SK-N-SH (cell line): ENCODE data around the gene VOPP1. TPM values are rescaled to one million over a fixed set of nuclear protein-coding genes. Genes with fewer than 3 reads are reported as not detected.

Experiments used
- CTCF ChIA-PET: fragments of 300-600, 350-600 bp; formaldehyde crosslinking; extraction: SDS; loops from one replicate; lab custom pipeline; 2021; lab: Yijun Ruan, JAX
- POLR2A ChIA-PET: fragments of 350-600 bp; sonication (Branson Sonifier 250); formaldehyde crosslinking; extraction: SDS; loops from one replicate; lab custom pipeline; 2020; ENCODE audit warnings: antibody characterized with exemption, inconsistent platforms; lab: Yijun Ruan, JAX
- DNase-seq: peaks from one replicate; pipeline ENCODE4 v3.0.0; 2012
- H2AFZ ChIP-seq: fragments of 200-600 bp; sonication (generic); 2 replicates; pipeline ENCODE4 v1.8.1; 2016; ENCODE audit warnings: antibody characterized with exemption, mild to moderate bottlenecking, low read depth
- H3F3A ChIP-seq: fragments of 200-600 bp; sonication (generic); replicated peaks from 2 replicates; pipeline ENCODE3; 2016; ENCODE audit warnings: antibody characterized with exemption, mild to moderate bottlenecking; ENCODE audit not compliant: insufficient read depth
- H3K27ac ChIP-seq, 2 experiments: fragments of 200-500 bp in 1 of 2; fragments of 200-600 bp in 1 of 2; sonication (Bioruptor generic) in 1 of 2; sonication (generic), shearing (Covaris generic) in 1 of 2; 2 replicates each; pipeline versions ENCODE4 v1.5.1 to v1.6.1; 2014 to 2016; ENCODE audit warnings: low read depth in 2 of 2, inconsistent platforms in 1 of 2, low read length in 1 of 2, mild to moderate bottlenecking in 1 of 2, mixed read lengths in 1 of 2
- H3K27me3 ChIP-seq: fragments of 200-600 bp; sonication (generic), shearing (Covaris generic); 2 replicates; pipeline ENCODE4 v1.6.1; 2016; ENCODE audit warnings: mixed run types; ENCODE audit not compliant: insufficient read depth
- H3K36me3 ChIP-seq, 2 experiments: fragments of 200-500 bp in 1 of 2; fragments of 200-600 bp in 1 of 2; sonication (Bioruptor generic) in 1 of 2; sonication (generic) in 1 of 2; replicated peaks in 1 of 2; 2 replicates each; pipeline versions ENCODE3 to v1.5.1; 2014 to 2016; ENCODE audit warnings: low read length in 1 of 2, mild to moderate bottlenecking in 1 of 2; ENCODE audit not compliant: insufficient read depth in 2 of 2, control insufficient read depth in 1 of 2
- H3K4me1 ChIP-seq, 2 experiments: fragments of 200-500 bp in 1 of 2; fragments of 200-600 bp in 1 of 2; sonication (Bioruptor generic) in 1 of 2; sonication (generic), shearing (Covaris generic) in 1 of 2; 2 replicates each; pipeline versions ENCODE4 v1.5.1 to v1.6.1; 2014 to 2016; ENCODE audit warnings: low read depth in 1 of 2, low read length in 1 of 2, mixed run types in 1 of 2; ENCODE audit not compliant: insufficient read depth in 2 of 2, control insufficient read depth in 1 of 2
- H3K4me2 ChIP-seq: fragments of 200-600 bp; sonication (generic), shearing (Covaris generic); 2 replicates; pipeline ENCODE4 v1.6.1; 2017; ENCODE audit warnings: mixed run types
- H3K4me3 ChIP-seq, 2 experiments: fragments of 200-500 bp in 1 of 2; fragments of 200-600 bp in 1 of 2; sonication (Bioruptor generic) in 1 of 2; sonication (generic), shearing (Covaris generic) in 1 of 2; 2 replicates each; pipeline versions ENCODE4 v1.5.1 to v1.8.1; 2014 to 2016; ENCODE audit warnings: low read depth in 2 of 2, inconsistent platforms in 1 of 2, low read length in 1 of 2, mild to moderate bottlenecking in 1 of 2, mixed read lengths in 1 of 2, moderate library complexity in 1 of 2
- H3K79me2 ChIP-seq: fragments of 200-600 bp; sonication (generic); 2 replicates; pipeline ENCODE4 v1.8.1; 2017; ENCODE audit warnings: mild to moderate bottlenecking; ENCODE audit not compliant: insufficient read depth
- H3K9ac ChIP-seq: fragments of 200-600 bp; sonication (generic); 2 replicates; pipeline ENCODE4 v1.6.1; 2017; ENCODE audit warnings: mixed run types
- H3K9me2 ChIP-seq: fragments of 200-600 bp; sonication (generic); 2 replicates; pipeline ENCODE4 v1.6.1; 2017; ENCODE audit warnings: mixed run types
- H3K9me3 ChIP-seq: fragments of 200-600 bp; sonication (generic); 2 replicates; pipeline ENCODE4 v1.6.1; 2017; ENCODE audit warnings: mixed run types, mild to moderate bottlenecking, moderate library complexity
- H4K20me1 ChIP-seq: fragments of 200-600 bp; sonication (generic); 2 replicates; pipeline ENCODE4 v1.6.1; 2017; ENCODE audit warnings: mild to moderate bottlenecking, mixed run types; ENCODE audit not compliant: insufficient read depth
- CHD2 ChIP-seq: fragments of 150-350 bp; IDR thresholded peaks from 2 replicates; pipeline ENCODE4 v1.6.1; 2018; ENCODE audit warnings: low read length; ENCODE audit not compliant: partially characterized antibody
- ELF1 ChIP-seq: IDR thresholded peaks from 2 replicates; pipeline ENCODE4 v1.4.0; 2012
- EP300 ChIP-seq, 2 experiments: IDR thresholded peaks; 2 replicates each; pipeline versions ENCODE4 v1.4.0 to v1.6.1; 2012; ENCODE audit warnings: borderline replicate concordance in 1 of 2, low read depth in 1 of 2, low read length in 1 of 2
- EZH2phosphoT487 ChIP-seq: fragments of 200-600 bp; sonication (generic); IDR thresholded peaks from 2 replicates; pipeline ENCODE4 v1.6.1; 2017; ENCODE audit warnings: low read depth, mixed run types, mild to moderate bottlenecking, antibody characterized with exemption, moderate library complexity, borderline replicate concordance
- FOSL2 ChIP-seq: IDR thresholded peaks from 2 replicates; pipeline ENCODE4 v1.4.0; 2012; ENCODE audit warnings: low read depth, mild to moderate bottlenecking, moderate library complexity, borderline replicate concordance
- FOXJ3 ChIP-seq: sonication (generic); formaldehyde crosslinking; IDR thresholded peaks from 2 replicates; pipeline ENCODE4 v1.5.1; 2020; ENCODE audit warnings: mild to moderate bottlenecking, missing genetic modification reagents
- FOXM1 ChIP-seq: IDR thresholded peaks from 2 replicates; pipeline ENCODE4 v1.4.0; 2012; ENCODE audit warnings: low read depth, mild to moderate bottlenecking
- GABPA ChIP-seq: IDR thresholded peaks from 2 replicates; pipeline ENCODE4 v1.4.0; 2012; ENCODE audit warnings: low read depth, mild to moderate bottlenecking
- GATA2 ChIP-seq: sonication (generic); formaldehyde crosslinking; IDR thresholded peaks from 2 replicates; pipeline ENCODE4 v1.5.0; 2020; ENCODE audit warnings: mild to moderate bottlenecking, missing genetic modification reagents
- JUND ChIP-seq: IDR thresholded peaks from 2 replicates; pipeline ENCODE4 v1.4.0; 2012
- MAX ChIP-seq: IDR thresholded peaks from 2 replicates; pipeline ENCODE4 v1.4.0; 2012; ENCODE audit warnings: low read depth
- MXI1 ChIP-seq: IDR thresholded peaks from 2 replicates; pipeline ENCODE4 v1.6.1; 2012; ENCODE audit warnings: mild to moderate bottlenecking, low read depth, low read length, improper control_type of control experiment
- NFIC ChIP-seq: IDR thresholded peaks from 2 replicates; pipeline ENCODE4 v1.4.0; 2012; ENCODE audit warnings: borderline replicate concordance
- NRF1 ChIP-seq: IDR thresholded peaks from 2 replicates; pipeline ENCODE4 v1.6.1; 2012; ENCODE audit warnings: low read depth, mild to moderate bottlenecking, low read length
- RFX5 ChIP-seq: IDR thresholded peaks from 2 replicates; pipeline ENCODE4 v1.6.1; 2012; ENCODE audit warnings: mild to moderate bottlenecking, improper control_type of control experiment, low read length
- RXRA ChIP-seq: IDR thresholded peaks from 2 replicates; pipeline ENCODE4 v1.4.0; 2012; ENCODE audit warnings: low read depth, mild to moderate bottlenecking, borderline replicate concordance
- TCF12 ChIP-seq: IDR thresholded peaks from 2 replicates; pipeline ENCODE4 v1.4.0; 2012
- TEAD4 ChIP-seq: IDR thresholded peaks from 2 replicates; pipeline ENCODE4 v1.4.0; 2012; ENCODE audit warnings: mild to moderate bottlenecking, borderline replicate concordance; ENCODE audit not compliant: insufficient read depth
- YY1 ChIP-seq: IDR thresholded peaks from 2 replicates; pipeline ENCODE4 v1.4.0; 2012; ENCODE audit warnings: low read depth, mild to moderate bottlenecking
- ZBTB33 ChIP-seq: IDR thresholded peaks from 2 replicates; pipeline ENCODE4 v1.4.0; 2012; ENCODE audit warnings: low read depth, borderline replicate concordance
- WGBS: methylation state at CpG from one replicate; pipeline ENCODE4 v1.1.6; 2017; ENCODE audit warnings: low lambda C conversion rate; 5-methylcytosine and 5-hydroxymethylcytosine counted together
- polyA plus RNA-seq, 3 experiments: library from polyadenylated mRNA; depleted of rRNA; stranded (reverse); fragments of >200 nt; gene quantifications; 2 replicates each; pipeline ENCODE4 v1.2.3, GENCODE V29; 2012

Gene VOPP1
- polyA plus RNA-seq, 1 of the 3 experiments (the other 2 are of a cell fraction): 69.5 TPM

- H4K20me1 ChIP-seq: peaks cover 4% of the 10 kb centered on the region; the same call in 1 of the 2 replicates
- DNase-seq: peak; percentile 66
- no peak overlapping the region for H2AFZ ChIP-seq
Observed at GRCh38 chr7:55488804-55489340, 83.4 kb downstream of the VOPP1 start.

GRCh38 chr7:55488216-55488615 lies 84.1 kb downstream of the VOPP1 start:
- no peaks in the 10 kb centered on the region for H3K27me3 ChIP-seq
- H3K36me3 ChIP-seq: peaks cover 41% of the 10 kb centered on the region in 2 experiments
- no peak overlapping the region for H2AFZ ChIP-seq
- H4K20me1 ChIP-seq: peaks cover 7% of the 10 kb centered on the region; the same call in 1 of the 2 replicates
- 96% methylated on average over 6 of the region's 6 CpGs for WGBS
- CTCF ChIA-PET: interaction anchor here (0.8 to 1.6 kb wide), 5 partner anchors 18 to 208 kb away, joined by 3 to 5 read pairs (median 4); no protein-coding TSS in a partner anchor
- peaks cover 0 to 32% of the 10 kb centered on the region in 2 experiments; a peak in 2 of 4 replicates for H3K4me1 ChIP-seq
- no peaks in the 10 kb centered on the region for H3K9me2 ChIP-seq
- no peak for TF ChIP-seq GABPA
- TF ChIP-seq YY1: no peak
- no peak for TF ChIP-seq CHD2
- no peak for TF ChIP-seq EP300 (IDR thresholded peaks at IDR 0.05; ENCODE audit: borderline replicate concordance in 1 of 2, low read depth in 1 of 2, low read length in 1 of 2)
- TF ChIP-seq TEAD4: no peak
- TF ChIP-seq NFIC: no peak
- TF ChIP-seq JUND: no peak
- TF ChIP-seq ELF1: no peak
- TF ChIP-seq, all 33 proteins: peak for 0
- Histone ChIP-seq H3F3A (no peaks in the 10 kb centered on the region), H3K4me2 (no peak overlapping the region), H3K9me3 (no peaks in the 10 kb centered on the region), H3K79me2 (peaks cover 41% of the 10 kb centered on the region; the same call in 1 of the 2 replicates), H3K4me3 (no peak overlapping the region), H3K9ac (no peak overlapping the region), H3K27ac (no peak overlapping the region; a peak in 1 of 4 replicates)
- POLR2A ChIA-PET: no interaction called here
- no peak for DNase-seq

More at GRCh38 chr7:55488804-55489340, 83.4 kb downstream of the VOPP1 start:
- Histone ChIP-seq H3K36me3 (peaks cover 38 to 42% of the 10 kb centered on the region in 2 experiments), H3K4me3 (no peak overlapping the region), H3K4me2 (no peak overlapping the region), H3K79me2 (peaks cover 38% of the 10 kb centered on the region; the same call in 1 of the 2 replicates), H3K27ac (peak overlapping the region in 1 of 2 experiments; percentile 65; a peak in 1 of 4 replicates), H3K9me3 (no peaks in the 10 kb centered on the region), H3K27me3 (no peaks in the 10 kb centered on the region), H3F3A (no peaks in the 10 kb centered on the region), H3K4me1 (peaks cover 0 to 31% of the 10 kb centered on the region in 2 experiments; a peak in 2 of 4 replicates), H3K9ac (no peak overlapping the region), H3K9me2 (no peaks in the 10 kb centered on the region)
- POLR2A ChIA-PET: interaction anchor here (1.0 kb wide), 1 partner anchor 80 kb away, joined by 3 read pairs; no protein-coding TSS in a partner anchor
- 0 out of 2 replicates have a peak, but pooled peaks have one; percentile 28 for TF ChIP-seq MXI1
- no peak for TF ChIP-seq RFX5
- CTCF ChIA-PET: interaction anchor here (1.2 to 1.6 kb wide), 2 partner anchors 55 to 209 kb away, joined by 4 to 5 read pairs; no protein-coding TSS in a partner anchor
- WGBS: 92% methylated on average over 6 of the region's 6 CpGs

GRCh38 chr7:55486991-55487390 lies 85.3 kb downstream of the VOPP1 start:
- Histone ChIP-seq H3K4me1 (peaks cover 0 to 34% of the 10 kb centered on the region in 2 experiments; a peak in 2 of 4 replicates), H3K4me2 (no peak overlapping the region), H3K27ac (no peak overlapping the region), H3K9me2 (no peaks in the 10 kb centered on the region), H2AFZ (no peak overlapping the region), H4K20me1 (peaks cover 10% of the 10 kb centered on the region; the same call in 1 of the 2 replicates), H3K79me2 (peaks cover 30% of the 10 kb centered on the region; the same call in 1 of the 2 replicates), H3K9ac (no peak overlapping the region), H3K27me3 (no peaks in the 10 kb centered on the region), H3F3A (no peaks in the 10 kb centered on the region), H3K4me3 (no peak overlapping the region), H3K9me3 (no peaks in the 10 kb centered on the region), H3K36me3 (peaks cover 33 to 41% of the 10 kb centered on the region in 2 experiments)
- WGBS: 100% methylated on average over 7 of the region's 7 CpGs
- no peak for DNase-seq
- CTCF ChIA-PET: interaction anchor here (1.3 to 1.5 kb wide), 2 partner anchors 19 to 107 kb away, joined by 4 read pairs; no protein-coding TSS in a partner anchor
- POLR2A ChIA-PET: no interaction called here
- TF ChIP-seq RFX5: no peak
- no peak for TF ChIP-seq ELF1
- no peak for TF ChIP-seq NFIC
- TF ChIP-seq EZH2phosphoT487: no peak
- no peak for TF ChIP-seq MAX
- TF ChIP-seq GATA2 (CRISPR knock-in tag): no peak
- no peak for TF ChIP-seq TCF12
- no peak for TF ChIP-seq FOXJ3
- TF ChIP-seq ZBTB33: no peak
- TF ChIP-seq FOSL2: no peak
- TF ChIP-seq CHD2: no peak
- TF ChIP-seq NRF1: no peak
- no peak for TF ChIP-seq RXRA
- TF ChIP-seq TEAD4: no peak
- TF ChIP-seq FOXM1: no peak
